Thyroid gland (tissue), 4 donors: ENCODE data around the gene ZNF655.
"Not testable (repeated sequence)": the region's sequence is repeated elsewhere in the genome, so short reads cannot be mapped to it uniquely, and the experiment has no call there.

ENCODE experiments used
- POLR2A ChIP-seq, 2 donors: fragments of 450-650 bp; IDR thresholded peaks; one replicate each; pipeline ENCODE4 v1.6.1; 2017; ENCODE audit warnings: antibody characterized with exemption in 2 of 2, mild to moderate bottlenecking in 2 of 2, moderate library complexity in 1 of 2
- TF ChIP-seq, protein P1 (sequence below), 6 experiments: fragments of 200-600 bp in 3 of 6; fragments of 450-650 bp in 3 of 6; sonication (generic) in 3 of 6; IDR thresholded peaks; one replicate each; pipeline ENCODE4 v1.5.1; 2016 to 2019; ENCODE audit warnings: antibody characterized with exemption in 6 of 6, mild to moderate bottlenecking in 2 of 6, inconsistent platforms in 1 of 6, moderate library complexity in 1 of 6

DNA sequence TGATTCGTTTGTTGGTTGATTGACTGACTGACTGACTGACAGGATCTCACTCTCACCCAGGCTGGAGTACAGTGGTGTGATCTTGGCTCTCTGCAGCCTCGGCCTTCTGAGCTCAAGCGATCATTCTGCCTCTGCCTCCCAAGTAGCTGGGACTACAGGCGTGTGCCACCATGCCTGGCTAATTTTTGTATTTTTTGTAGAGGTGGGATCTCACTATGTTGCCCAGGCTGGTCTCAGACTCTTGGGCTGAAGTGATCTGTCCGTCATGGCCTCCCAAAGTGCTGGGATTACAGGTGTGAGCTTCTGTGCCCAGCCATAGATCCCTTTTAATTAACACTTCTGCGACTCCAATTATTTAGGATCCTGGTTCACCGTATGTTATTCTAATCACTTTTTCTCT, 10.3 kb downstream of the ZNF655 start:
- TF ChIP-seq, protein P1, sequence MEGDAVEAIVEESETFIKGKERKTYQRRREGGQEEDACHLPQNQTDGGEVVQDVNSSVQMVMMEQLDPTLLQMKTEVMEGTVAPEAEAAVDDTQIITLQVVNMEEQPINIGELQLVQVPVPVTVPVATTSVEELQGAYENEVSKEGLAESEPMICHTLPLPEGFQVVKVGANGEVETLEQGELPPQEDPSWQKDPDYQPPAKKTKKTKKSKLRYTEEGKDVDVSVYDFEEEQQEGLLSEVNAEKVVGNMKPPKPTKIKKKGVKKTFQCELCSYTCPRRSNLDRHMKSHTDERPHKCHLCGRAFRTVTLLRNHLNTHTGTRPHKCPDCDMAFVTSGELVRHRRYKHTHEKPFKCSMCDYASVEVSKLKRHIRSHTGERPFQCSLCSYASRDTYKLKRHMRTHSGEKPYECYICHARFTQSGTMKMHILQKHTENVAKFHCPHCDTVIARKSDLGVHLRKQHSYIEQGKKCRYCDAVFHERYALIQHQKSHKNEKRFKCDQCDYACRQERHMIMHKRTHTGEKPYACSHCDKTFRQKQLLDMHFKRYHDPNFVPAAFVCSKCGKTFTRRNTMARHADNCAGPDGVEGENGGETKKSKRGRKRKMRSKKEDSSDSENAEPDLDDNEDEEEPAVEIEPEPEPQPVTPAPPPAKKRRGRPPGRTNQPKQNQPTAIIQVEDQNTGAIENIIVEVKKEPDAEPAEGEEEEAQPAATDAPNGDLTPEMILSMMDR (IDR thresholded peaks at IDR 0.05), result not testable (repeated sequence)
- not testable (repeated sequence) for TF ChIP-seq POLR2A (IDR thresholded peaks at IDR 0.05)
